Endothelial cell of umbilical vein (primary cell): ENCODE measurements around the gene NME4. TPM values are rescaled to one million over a fixed set of nuclear protein-coding genes. Genes with fewer than 3 reads are reported as not detected.

Experiments
- BruUV-seq: library from RNA; stranded (reverse); fragments of 400-500 nt; replicated peaks from 2 replicates; lab custom pipeline; 2021; lab: Mats Ljungman, UMichigan
- CTCF ChIA-PET: fragments of 300-600, 350-600 bp; sonication (Branson Sonifier 250); formaldehyde crosslinking; loops from one replicate; lab custom pipeline; 2021; ENCODE audit warnings: antibody characterized with exemption, inconsistent platforms; lab: Charles Lee
- POLR2A ChIA-PET: fragments of 300-600, 350-600 bp; sonication (Branson Sonifier 250); formaldehyde crosslinking; loops from one replicate; lab custom pipeline; 2021; ENCODE audit warnings: antibody characterized with exemption, inconsistent platforms; lab: Charles Lee
- DNase-seq: peaks from one replicate; pipeline ENCODE4 v3.0.0-alpha.2; 2011; ENCODE audit warnings: low read depth, low spot score
- FAIRE-seq: peaks from 2 replicates; lab custom pipeline; 2011; peaks lifted over from hg19 to GRCh38; lab: Jason Lieb, UNC
- H2AFZ ChIP-seq: 2 replicates; pipeline ENCODE4 v1.6.0; 2012; ENCODE audit warnings: low read depth, low read length, control low read depth, inconsistent platforms
- H3K27ac ChIP-seq: 2 replicates; pipeline ENCODE4 v1.5.1; 2011; ENCODE audit warnings: low read depth, mild to moderate bottlenecking, control low read depth, low read length, moderate library complexity; ENCODE audit not compliant: insufficient read depth
- H3K27me3 ChIP-seq, 2 experiments: 2 replicates each; pipeline versions ENCODE4 v1.6.0 to v1.6.1; 2011; ENCODE audit warnings: low read length in 2 of 2, mixed read lengths in 1 of 2; ENCODE audit not compliant: control insufficient read depth in 2 of 2, insufficient read depth in 2 of 2
- H3K36me3 ChIP-seq, 2 experiments: 2 replicates in 1 of 2; 3 replicates in 1 of 2; pipeline ENCODE4 v1.5.1; 2011; ENCODE audit warnings: low read length in 2 of 2, mild to moderate bottlenecking in 1 of 2, moderate library complexity in 1 of 2; ENCODE audit not compliant: control insufficient read depth in 2 of 2, insufficient read depth in 2 of 2; ENCODE audit errors: extremely low read depth in 1 of 2
- H3K4me1 ChIP-seq: 3 replicates; pipeline ENCODE4 v1.5.1; 2011; ENCODE audit warnings: mild to moderate bottlenecking, low read length; ENCODE audit not compliant: control insufficient read depth, insufficient read depth; ENCODE audit errors: extremely low read depth
- H3K4me2 ChIP-seq: 2 replicates; pipeline ENCODE4 v1.6.1; 2011; ENCODE audit warnings: low read length, control low read depth, mixed read lengths; ENCODE audit not compliant: insufficient read depth
- H3K4me3 ChIP-seq, 3 experiments: fragments of 200-600 bp in 1 of 3; sonication (generic), shearing (Covaris generic) in 1 of 3; replicated peaks in 1 of 3; 2 replicates each; pipeline ENCODE4 v1.5.1; 2011 to 2016; ENCODE audit warnings: control low read depth in 3 of 3, low read length in 3 of 3, mild to moderate bottlenecking in 2 of 3, inconsistent platforms in 1 of 3, low read depth in 1 of 3, moderate library complexity in 1 of 3; ENCODE audit not compliant: insufficient read depth in 1 of 3
- H3K79me2 ChIP-seq: 2 replicates; pipeline ENCODE4 v1.6.0; 2012; ENCODE audit warnings: low read length, inconsistent platforms; ENCODE audit not compliant: control insufficient read depth, insufficient read depth
- H3K9ac ChIP-seq: replicated peaks from 2 replicates; pipeline ENCODE3; 2011; ENCODE audit warnings: low read length, control low read depth; ENCODE audit not compliant: insufficient read depth; ENCODE audit errors: extremely low read depth
- H3K9me1 ChIP-seq: replicated peaks from 3 replicates; pipeline ENCODE4 v1.6.0; 2011; ENCODE audit warnings: mild to moderate bottlenecking, low read length; ENCODE audit not compliant: control insufficient read depth, insufficient read depth; ENCODE audit errors: extremely low read depth
- H3K9me3 ChIP-seq: replicated peaks from 2 replicates; pipeline ENCODE4 v1.5.1; 2012; ENCODE audit warnings: low read length, inconsistent platforms; ENCODE audit not compliant: control insufficient read depth, insufficient read depth
- H4K20me1 ChIP-seq: replicated peaks from 2 replicates; pipeline ENCODE3; 2011; ENCODE audit warnings: mild to moderate bottlenecking, low read length; ENCODE audit not compliant: control insufficient read depth, insufficient read depth; ENCODE audit errors: extremely low read depth
- EZH2 ChIP-seq: IDR thresholded peaks from 2 replicates; pipeline ENCODE4 v1.6.1; 2012; ENCODE audit warnings: borderline replicate concordance, low read depth, mild to moderate bottlenecking, moderate library complexity, low read length, inconsistent platforms; ENCODE audit not compliant: severe bottlenecking
- FOS ChIP-seq: IDR thresholded peaks from 2 replicates; pipeline ENCODE4 v1.6.1; 2011; ENCODE audit warnings: mild to moderate bottlenecking, low read length, moderate library complexity, borderline replicate concordance; ENCODE audit not compliant: insufficient read depth
- GATA2 ChIP-seq: IDR thresholded peaks from 2 replicates; pipeline ENCODE4 v1.7.0; 2011; ENCODE audit warnings: low read depth, mild to moderate bottlenecking, moderate library complexity, mixed read lengths, low read length; ENCODE audit not compliant: insufficient read length, insufficient read depth
- JUN ChIP-seq: IDR thresholded peaks from 2 replicates; pipeline ENCODE4 v1.6.1; 2011; ENCODE audit warnings: borderline replicate concordance, low read depth; ENCODE audit not compliant: insufficient read length, insufficient read depth
- MYC ChIP-seq: IDR thresholded peaks from one replicate; pipeline ENCODE4 v1.6.1; 2011; ENCODE audit warnings: mild to moderate bottlenecking, low read depth, low read length
- POLR2A ChIP-seq: IDR thresholded peaks from 2 replicates; pipeline ENCODE4 v1.6.1; 2012; ENCODE audit warnings: low read depth, mild to moderate bottlenecking, control low read depth, low read length
- POLR2AphosphoS5 ChIP-seq: IDR thresholded peaks from 2 replicates; pipeline ENCODE4 v1.6.1; 2012; ENCODE audit warnings: low read depth, mild to moderate bottlenecking, control low read depth, low read length, moderate library complexity; ENCODE audit not compliant: insufficient read depth
- dilution Hi-C: fragments of 300-500 bp; cut with MboI; formaldehyde crosslinking; loops from one replicate; pipeline ENCODE4 v1.15.0; 2019; ENCODE audit warnings: low sequenced_read_pairs; ENCODE audit not compliant: extremely low pct_ligation_motif_present
- intact Hi-C: fragments of 100-400 bp; cut with micrococcal nuclease; formaldehyde crosslinking; loops from one replicate; pipeline ENCODE4 v1.10.0; 2022
- polyA plus RNA-seq, 4 experiments: library from polyadenylated mRNA; depleted of rRNA in 3 of 4; stranded (reverse) in 3 of 4; unstranded in 1 of 4; fragments of >200 nt; gene quantifications; 2 replicates each; pipeline versions ENCODE4 v1.2.1 to v1.2.3, GENCODE V29; 2011 to 2012; ENCODE audit warnings: missing spikeins in 1 of 4
- total RNA-seq: library from RNA; stranded (reverse); gene quantifications from 2 replicates; pipeline ENCODE4 v1.2.3, GENCODE V29; 2021
- TF ChIP-seq, protein P1 (sequence below), 2 donors: IDR thresholded peaks; 1 replicate in 1 of 2; 2 replicates in 1 of 2; pipeline ENCODE4 v1.5.1; 2011; ENCODE audit warnings: low read length in 2 of 2, mild to moderate bottlenecking in 2 of 2, moderate library complexity in 2 of 2, control low read depth in 1 of 2, inconsistent platforms in 1 of 2, low read depth in 1 of 2; ENCODE audit not compliant: insufficient read depth in 1 of 2; ENCODE audit errors: extremely low read depth in 1 of 2
- TF ChIP-seq, protein P2 (sequence below): IDR thresholded peaks from 2 replicates; pipeline ENCODE4 v1.6.1; 2011; ENCODE audit not compliant: insufficient read depth, insufficient read length

Gene NME4
- total and polyA plus RNA-seq, 2 donors (not counting 3 experiments of a cell fraction or from before 2014, with no cell fraction given) = 170 to 264 TPM

DNA sequence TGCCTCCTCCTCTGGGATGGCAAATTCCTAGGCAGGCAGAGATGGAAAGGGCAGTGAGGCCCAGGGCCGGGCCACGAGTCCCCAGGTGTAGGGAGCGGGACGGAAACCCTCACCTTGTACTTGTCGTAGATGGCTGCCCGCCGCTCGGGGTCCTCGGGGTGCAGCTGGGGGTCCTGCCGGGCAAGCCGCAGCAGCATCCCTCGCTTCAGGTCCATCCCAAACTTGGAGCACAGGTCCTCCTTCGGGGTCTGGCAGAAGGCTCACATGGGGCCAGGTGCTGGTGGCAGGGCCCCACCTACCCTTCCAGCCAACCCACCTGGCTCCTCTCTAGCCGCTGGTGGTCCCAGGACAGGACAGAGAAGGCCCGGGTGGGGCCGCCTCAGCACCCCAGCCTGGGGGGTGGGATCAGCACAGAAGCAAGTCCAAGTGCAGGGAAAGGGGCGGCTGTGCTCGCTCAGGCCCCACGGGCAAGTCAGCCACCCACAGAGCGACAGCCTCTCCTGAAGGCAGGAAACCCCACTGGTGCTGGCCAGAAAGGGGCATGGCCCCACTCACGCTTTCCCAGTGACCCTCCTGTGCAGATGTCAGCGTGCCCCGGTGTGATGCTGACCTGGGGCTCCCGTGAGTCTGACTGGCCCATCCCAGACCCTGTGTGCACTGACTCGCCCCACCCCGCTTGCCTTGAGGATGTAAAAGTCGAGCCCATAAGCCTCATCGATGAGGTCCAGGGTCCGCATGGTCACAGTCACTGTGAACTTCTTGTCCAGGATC, 28.4 kb upstream of the NME4 start:
- intact Hi-C loops = no loop called here
- DNase-seq (no peak), FAIRE-seq (no peak)
- Histone ChIP-seq H3K79me2 (no peaks in the 10 kb centered on the region), H3K4me1 (peaks cover 8% of the 10 kb centered on the region), H3K4me2 (no peak overlapping the region), H3K9me1 (no peaks in the 10 kb centered on the region), H3K9ac (no peak overlapping the region), H3K9me3 (no peaks in the 10 kb centered on the region), H3K4me3 (no peak overlapping the region), H3K27ac (no peak overlapping the region), H2AFZ (no peak overlapping the region), H3K27me3 (no peaks in the 10 kb centered on the region), H4K20me1 (no peaks in the 10 kb centered on the region), H3K36me3 (peaks cover 2 to 34% of the 10 kb centered on the region in 2 experiments)
- POLR2A ChIA-PET = no interaction called here
- no peak for TF ChIP-seq EZH2
- TF ChIP-seq, protein P1, sequence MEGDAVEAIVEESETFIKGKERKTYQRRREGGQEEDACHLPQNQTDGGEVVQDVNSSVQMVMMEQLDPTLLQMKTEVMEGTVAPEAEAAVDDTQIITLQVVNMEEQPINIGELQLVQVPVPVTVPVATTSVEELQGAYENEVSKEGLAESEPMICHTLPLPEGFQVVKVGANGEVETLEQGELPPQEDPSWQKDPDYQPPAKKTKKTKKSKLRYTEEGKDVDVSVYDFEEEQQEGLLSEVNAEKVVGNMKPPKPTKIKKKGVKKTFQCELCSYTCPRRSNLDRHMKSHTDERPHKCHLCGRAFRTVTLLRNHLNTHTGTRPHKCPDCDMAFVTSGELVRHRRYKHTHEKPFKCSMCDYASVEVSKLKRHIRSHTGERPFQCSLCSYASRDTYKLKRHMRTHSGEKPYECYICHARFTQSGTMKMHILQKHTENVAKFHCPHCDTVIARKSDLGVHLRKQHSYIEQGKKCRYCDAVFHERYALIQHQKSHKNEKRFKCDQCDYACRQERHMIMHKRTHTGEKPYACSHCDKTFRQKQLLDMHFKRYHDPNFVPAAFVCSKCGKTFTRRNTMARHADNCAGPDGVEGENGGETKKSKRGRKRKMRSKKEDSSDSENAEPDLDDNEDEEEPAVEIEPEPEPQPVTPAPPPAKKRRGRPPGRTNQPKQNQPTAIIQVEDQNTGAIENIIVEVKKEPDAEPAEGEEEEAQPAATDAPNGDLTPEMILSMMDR (IDR thresholded peaks at IDR 0.05; ENCODE audit: extremely low read depth in 1 of 2, insufficient read depth in 1 of 2, low read depth in 1 of 2, low read length in 2 of 2) = no peak
- TF ChIP-seq JUN = no peak
- no peak for TF ChIP-seq GATA2
- no peak for TF ChIP-seq FOS
- no peak for TF ChIP-seq POLR2A
- no peak for TF ChIP-seq MYC
- no peak for TF ChIP-seq POLR2AphosphoS5
- TF ChIP-seq, protein P2, sequence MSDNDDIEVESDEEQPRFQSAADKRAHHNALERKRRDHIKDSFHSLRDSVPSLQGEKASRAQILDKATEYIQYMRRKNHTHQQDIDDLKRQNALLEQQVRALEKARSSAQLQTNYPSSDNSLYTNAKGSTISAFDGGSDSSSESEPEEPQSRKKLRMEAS = no peak
- CTCF ChIA-PET = no interaction called here
- no TSS peak for BruUV-seq
- dilution Hi-C loops = no loop called here
